Adrenal gland (tissue), 12 donors: ENCODE data around the gene RPP40. TPM values are rescaled to one million over a fixed set of nuclear protein-coding genes. Genes with fewer than 3 reads are reported as not detected.

Experiments used
- DNase-seq, 7 donors: peaks; one replicate each; pipeline ENCODE4 v3.0.0-alpha.2; 2019 to 2020
- H3K27ac ChIP-seq, 5 donors: fragments of 200-600 bp; sonication (generic) in 4 of 5; 1 replicate in 3 of 5; 2 replicates in 2 of 5; pipeline versions ENCODE4 v1.5.1 to v1.8.0; 2016 to 2020; ENCODE audit warnings: mild to moderate bottlenecking in 1 of 5
- H3K27me3 ChIP-seq: fragments of 200-600 bp; 2 replicates; pipeline ENCODE4 v1.8.0; 2021
- H3K36me3 ChIP-seq, 2 donors: fragments of 200-600 bp; replicated peaks in 1 of 2; 1 replicate in 1 of 2; 2 replicates in 1 of 2; pipeline versions ENCODE4 v1.5.1 to v1.8.0; 2018 to 2022
- H3K4me1 ChIP-seq, 2 donors: fragments of 200-600 bp; replicated peaks in 1 of 2; 1 replicate in 1 of 2; 2 replicates in 1 of 2; pipeline versions ENCODE4 v1.5.1 to v1.8.0; 2018 to 2021
- H3K4me3 ChIP-seq, 4 donors: fragments of 200-600 bp; sonication (generic) in 3 of 4; one replicate each; pipeline ENCODE4 v1.5.1; 2016 to 2018
- H3K9me3 ChIP-seq, 3 donors: fragments of 200-600 bp; sonication (generic) in 1 of 3; replicated peaks in 1 of 3; 1 replicate in 2 of 3; 2 replicates in 1 of 3; pipeline versions ENCODE4 v1.5.1 to v1.8.0; 2016 to 2021
- CTCF ChIP-seq, 6 experiments: fragments of 450-650 bp in 4 of 6; fragments of 200-600 bp in 2 of 6; sonication (generic) in 1 of 6; IDR thresholded peaks; 1 replicate in 5 of 6; 2 replicates in 1 of 6; pipeline versions ENCODE4 v1.5.1 to v1.8.0; 2016 to 2021; ENCODE audit warnings: antibody characterized with exemption in 6 of 6, mild to moderate bottlenecking in 2 of 6, moderate library complexity in 1 of 6
- POLR2A ChIP-seq, 2 donors: fragments of 450-650 bp; IDR thresholded peaks; one replicate each; pipeline ENCODE4 v1.6.1; 2017; ENCODE audit warnings: antibody characterized with exemption in 2 of 2, mild to moderate bottlenecking in 2 of 2, moderate library complexity in 1 of 2
- WGBS, 4 donors: extraction: QIAGEN DNeasy Blood & Tissue Kit in 2 of 4; methylation state at CpG; one replicate each; pipeline versions ENCODE4 v1.1.5 to v1.1.7; 2013 to 2017; 5-methylcytosine and 5-hydroxymethylcytosine counted together
- intact Hi-C, 2 donors: fragments of 100-400 bp; cut with DNase I; formaldehyde crosslinking; loops; one replicate each; pipeline versions ENCODE4 v1.14.1 to v1.15.0; 2022 to 2023
- polyA plus RNA-seq, 3 donors: library from polyadenylated mRNA; stranded (reverse); fragments of 200-250 nt in 2 of 3; fragments of 350-450 nt in 1 of 3; fragmentation: Illumina TruSeq in 1 of 3; extraction: RNeasy Lipid Tissue Mini Kit (QIAGEN cat#74804) in 1 of 3; gene quantifications; one replicate each; pipeline ENCODE4 v1.2.3, GENCODE V29; 2013 to 2014
- total RNA-seq, 9 donors: library from RNA; depleted of rRNA in 4 of 9; stranded (reverse); fragments of >200 nt in 4 of 9; fragments of 120-200 nt in 1 of 9; fragmentation: NEBNext Ultra II Directional in 1 of 9; extraction: Animal tissue kit (Norgen Biotek cat#: 25700) in 1 of 9; gene quantifications; one replicate each; pipeline versions ENCODE4 v1.1.0 to v1.2.4, GENCODE V29; 2013 to 2023
- donor health status: healthy with polysubstance abuse.
- donor health status: Bipolar disorder and iron deficiency.
- donor health status: DM: yes; HTN: yes; CAD: no.
- donor health status: DM: no; HTN: no; CAD: no.
- donor health status: DM: no; HTN: no; CAD: no.
- donor health status: DM: yes; HTN: yes; CAD: no.

RPP40 gene
- total and polyA plus RNA-seq, 12 donors, result 5.2 to 38.8 (median 15.6) TPM

GRCh38 chr6:4956625-4957024 is 47.2 kb downstream of the RPP40 start:
- Histone ChIP-seq H3K9me3 (no peaks in the 10 kb centered on the region), H3K4me1 (no peaks in the 10 kb centered on the region), H3K27me3 (no peaks in the 10 kb centered on the region), H3K27ac (no peak overlapping the region), H3K36me3 (peaks cover 0 to 4% of the 10 kb centered on the region in 2 donors), H3K4me3 (no peak overlapping the region)
- TF ChIP-seq POLR2A (IDR thresholded peaks at IDR 0.05), result no peak
- TF ChIP-seq CTCF (IDR thresholded peaks at IDR 0.05), result no peak
- intact Hi-C loops, result no loop called here
- WGBS, 4 donors, result 89 to 95% (median 92%) methylated on average over 5 of the region's 5 CpGs
- DNase-seq, result peak in 1 of 7 donors; percentile 23

- 93 to 96% (median 95%) methylated on average over 12 of the region's 12 CpGs for WGBS, 4 donors
- Histone ChIP-seq H3K36me3 (peaks cover 0 to 4% of the 10 kb centered on the region in 2 donors), H3K4me3 (no peak overlapping the region), H3K9me3 (no peaks in the 10 kb centered on the region), H3K27ac (no peak overlapping the region), H3K4me1 (no peaks in the 10 kb centered on the region), H3K27me3 (no peaks in the 10 kb centered on the region)
- intact Hi-C loops, result no loop called here
- TF ChIP-seq POLR2A (IDR thresholded peaks at IDR 0.05), result no peak
- no peak for TF ChIP-seq CTCF (IDR thresholded peaks at IDR 0.05)
- DNase-seq, result no peak
Measured at GRCh38 chr6:4953440-4953839, 50.4 kb downstream of the RPP40 start.

GRCh38 chr6:4950836-4951533 is 52.9 kb downstream of the RPP40 start:
- no peak overlapping the region for H3K4me3 ChIP-seq
- H3K9me3 ChIP-seq, result no peaks in the 10 kb centered on the region
- H3K4me1 ChIP-seq, result no peaks in the 10 kb centered on the region
- intact Hi-C loops, result no loop called here
- WGBS, 4 donors, result 91 to 93% (median 92%) methylated on average over 14 of the region's 14 CpGs
- DNase-seq, result peak in 1 of 7 donors; percentile 13
- no peak overlapping the region for H3K27ac ChIP-seq
- peaks cover 0 to 4% of the 10 kb centered on the region in 2 donors for H3K36me3 ChIP-seq
- no peak for TF ChIP-seq CTCF (IDR thresholded peaks at IDR 0.05)
- TF ChIP-seq POLR2A (IDR thresholded peaks at IDR 0.05), result no peak
- H3K27me3 ChIP-seq, result no peaks in the 10 kb centered on the region

- 94 to 96% (median 95%) methylated on average over 11 of the region's 11 CpGs for WGBS, 4 donors
- Histone ChIP-seq H3K4me3 (no peak overlapping the region), H3K27ac (no peak overlapping the region), H3K4me1 (no peaks in the 10 kb centered on the region), H3K36me3 (peaks cover 0 to under 1% of the 10 kb centered on the region in 2 donors), H3K27me3 (no peaks in the 10 kb centered on the region), H3K9me3 (no peaks in the 10 kb centered on the region)
- TF ChIP-seq POLR2A (IDR thresholded peaks at IDR 0.05) (no peak), CTCF (IDR thresholded peaks at IDR 0.05) (no peak)
- DNase-seq, result no peak
- intact Hi-C loops, result no loop called here
Measured at GRCh38 chr6:4950076-4950475, 53.8 kb downstream of the RPP40 start.
